Measurements from ENCODE around the gene SCAMP3. TPM values are rescaled to one million over a fixed set of nuclear protein-coding genes. Genes with fewer than 3 reads are reported as not detected.

Gene SCAMP3
- total and polyA plus RNA-seq, 10 of the 15 experiments (the other 5 are each of a cell fraction or from before 2014, with no cell fraction given): 17.2 to 133 (median 87.3) TPM

DNA sequence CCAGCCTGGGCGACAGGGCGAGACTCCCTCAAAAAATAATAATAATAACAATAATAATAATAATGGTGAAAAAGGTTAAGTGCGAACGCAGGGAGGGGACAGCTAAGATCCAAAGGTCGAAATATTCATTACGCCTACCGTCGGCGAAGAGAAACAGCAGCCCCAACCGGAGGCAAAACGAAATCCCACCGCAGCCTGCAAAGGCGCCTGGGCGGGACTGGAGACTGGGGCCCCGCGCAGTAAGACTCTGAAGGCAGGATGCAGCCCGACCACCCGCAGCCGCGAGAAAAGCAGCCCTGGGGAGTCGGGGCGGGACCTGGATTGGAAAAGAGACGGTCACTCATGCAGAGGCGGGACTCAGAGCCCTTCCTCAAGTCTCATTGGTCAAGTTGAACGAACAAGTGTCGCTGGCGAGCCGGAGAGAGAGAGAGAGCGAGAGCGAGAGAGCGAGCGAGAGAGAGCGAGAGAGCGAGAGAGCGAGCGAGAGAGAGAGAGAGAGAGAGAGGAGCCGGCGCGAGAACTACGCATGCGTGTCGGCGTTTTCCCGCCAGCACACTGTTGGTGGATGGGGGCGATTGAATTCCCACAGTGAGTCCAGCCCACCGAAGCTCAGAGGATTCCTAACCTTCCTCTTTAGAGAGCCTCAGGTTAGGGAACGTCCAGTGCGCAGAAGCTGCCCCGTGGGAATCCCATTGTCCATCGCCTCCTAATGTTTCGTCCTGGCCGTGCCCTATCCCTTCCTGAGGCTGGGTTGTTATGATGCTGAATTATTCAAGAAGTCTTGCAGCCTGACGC lies 17.6 kb downstream of the SCAMP3 start (continued):
- TF ChIP-seq IRF4 (IDR thresholded peaks at IDR 0.05; ENCODE audit: low read depth, low read length): peak; percentile 89
- peak; percentile 91; the same call in 1 of the 2 replicates for TF ChIP-seq POLR2AphosphoS2 (IDR thresholded peaks at IDR 0.05; ENCODE audit: low read depth, low read length)
- no peak for TF ChIP-seq YBX1 (IDR thresholded peaks at IDR 0.05)
- no peak for TF ChIP-seq KAT2A (conservative IDR thresholded peaks at IDR 0.05; ENCODE audit: control insufficient read depth, low read depth, low read length)
- TF ChIP-seq MLLT1 (IDR thresholded peaks at IDR 0.05): peak; percentile 96
- peak; percentile 98 for TF ChIP-seq IKZF1 (conservative IDR thresholded peaks at IDR 0.05)
- TF ChIP-seq E2F8 (IDR thresholded peaks at IDR 0.05; ENCODE audit: low read depth, partially characterized antibody): peak; percentile 100
- TF ChIP-seq CEBPB (IDR thresholded peaks at IDR 0.05; ENCODE audit: borderline replicate concordance in 1 of 2, low read depth in 2 of 2, low read length in 2 of 2): no peak
- peak; percentile 46; the same call in 1 of the 2 replicates for TF ChIP-seq ZNF622 (IDR thresholded peaks at IDR 0.05)
- TF ChIP-seq PAX5 (IDR thresholded peaks at IDR 0.05; ENCODE audit: borderline replicate concordance, low read depth, low read length): peak; percentile 99
- TF ChIP-seq ZBED1 (IDR thresholded peaks at IDR 0.05; ENCODE audit: borderline replicate concordance): peak; percentile 95
- TF ChIP-seq NFIC (IDR thresholded peaks at IDR 0.05; ENCODE audit: low read depth, low read length): peak; percentile 78; the same call in 1 of the 2 replicates
- 0 out of 2 replicates have a peak, but pooled peaks have one; percentile 27 for TF ChIP-seq BCLAF1 (IDR thresholded peaks at IDR 0.05)
- TF ChIP-seq, protein P1, sequence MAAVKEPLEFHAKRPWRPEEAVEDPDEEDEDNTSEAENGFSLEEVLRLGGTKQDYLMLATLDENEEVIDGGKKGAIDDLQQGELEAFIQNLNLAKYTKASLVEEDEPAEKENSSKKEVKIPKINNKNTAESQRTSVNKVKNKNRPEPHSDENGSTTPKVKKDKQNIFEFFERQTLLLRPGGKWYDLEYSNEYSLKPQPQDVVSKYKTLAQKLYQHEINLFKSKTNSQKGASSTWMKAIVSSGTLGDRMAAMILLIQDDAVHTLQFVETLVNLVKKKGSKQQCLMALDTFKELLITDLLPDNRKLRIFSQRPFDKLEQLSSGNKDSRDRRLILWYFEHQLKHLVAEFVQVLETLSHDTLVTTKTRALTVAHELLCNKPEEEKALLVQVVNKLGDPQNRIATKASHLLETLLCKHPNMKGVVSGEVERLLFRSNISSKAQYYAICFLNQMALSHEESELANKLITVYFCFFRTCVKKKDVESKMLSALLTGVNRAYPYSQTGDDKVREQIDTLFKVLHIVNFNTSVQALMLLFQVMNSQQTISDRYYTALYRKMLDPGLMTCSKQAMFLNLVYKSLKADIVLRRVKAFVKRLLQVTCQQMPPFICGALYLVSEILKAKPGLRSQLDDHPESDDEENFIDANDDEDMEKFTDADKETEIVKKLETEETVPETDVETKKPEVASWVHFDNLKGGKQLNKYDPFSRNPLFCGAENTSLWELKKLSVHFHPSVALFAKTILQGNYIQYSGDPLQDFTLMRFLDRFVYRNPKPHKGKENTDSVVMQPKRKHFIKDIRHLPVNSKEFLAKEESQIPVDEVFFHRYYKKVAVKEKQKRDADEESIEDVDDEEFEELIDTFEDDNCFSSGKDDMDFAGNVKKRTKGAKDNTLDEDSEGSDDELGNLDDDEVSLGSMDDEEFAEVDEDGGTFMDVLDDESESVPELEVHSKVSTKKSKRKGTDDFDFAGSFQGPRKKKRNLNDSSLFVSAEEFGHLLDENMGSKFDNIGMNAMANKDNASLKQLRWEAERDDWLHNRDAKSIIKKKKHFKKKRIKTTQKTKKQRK (IDR thresholded peaks at IDR 0.05; ENCODE audit: low read depth, low read length): no peak
- TF ChIP-seq, protein P2, sequence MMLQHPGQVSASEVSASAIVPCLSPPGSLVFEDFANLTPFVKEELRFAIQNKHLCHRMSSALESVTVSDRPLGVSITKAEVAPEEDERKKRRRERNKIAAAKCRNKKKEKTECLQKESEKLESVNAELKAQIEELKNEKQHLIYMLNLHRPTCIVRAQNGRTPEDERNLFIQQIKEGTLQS (IDR thresholded peaks at IDR 0.05; ENCODE audit: borderline replicate concordance, extremely low read depth, low read depth, low read length): no peak
- TF ChIP-seq HDGF (IDR thresholded peaks at IDR 0.05): peak; percentile 80
- peak; percentile 96 for TF ChIP-seq DPF2 (IDR thresholded peaks at IDR 0.05)
- peak; percentile 78; the same call in 1 of the 2 replicates for TF ChIP-seq FOXM1 (IDR thresholded peaks at IDR 0.05; ENCODE audit: low read depth, low read length)
- TF ChIP-seq GATAD2B (conservative IDR thresholded peaks at IDR 0.05; ENCODE audit: low read depth): peak; percentile 98

Measured in GM12878 (cell line).